HepG2 (cell line): ENCODE measurements around the gene ZBTB45. TPM values are rescaled to one million over a fixed set of nuclear protein-coding genes. Genes with fewer than 3 reads are reported as not detected.

Source experiments
- ATAC-seq: fragments of 200-7000 bp; cut with Tn5 transposase; 3 replicates; pipeline ENCODE4 v1.9.1; 2020; ENCODE audit warnings: mild to moderate bottlenecking, moderate library complexity
- BruUV-seq: library from RNA; stranded (reverse); fragments of 400-500 nt; replicated peaks from 2 replicates; lab custom pipeline; 2021; lab: Mats Ljungman, UMichigan
- CTCF ChIA-PET: fragments of 300-600 bp; formaldehyde crosslinking; extraction: SDS; loops from one replicate; lab custom pipeline; 2021; ENCODE audit warnings: low total read pairs, inconsistent platforms, low intra/inter-chr PET ratio; lab: Yijun Ruan, JAX
- POLR2A ChIA-PET: fragments of 350-600 bp; sonication (Branson Sonifier 250); formaldehyde crosslinking; loops from one replicate; lab custom pipeline; 2020; ENCODE audit warnings: antibody characterized with exemption, inconsistent platforms; lab: Yijun Ruan, JAX
- DNase-seq: peaks from one replicate; pipeline ENCODE4 v3.0.0-alpha.2; 2015; ENCODE audit warnings: low spot score
- FAIRE-seq: peaks from 3 replicates; lab custom pipeline; 2011; peaks lifted over from hg19 to GRCh38; lab: Jason Lieb, UNC
- H2AFZ ChIP-seq: one replicate; pipeline ENCODE4 v1.6.1; 2011; ENCODE audit warnings: low read length, inconsistent platforms
- H3K27ac ChIP-seq: fragments of 300-600 bp; 3 replicates; pipeline ENCODE4 v1.8.0; 2011; ENCODE audit warnings: mixed run types, mild to moderate bottlenecking, mixed read lengths, low read length, inconsistent platforms; ENCODE audit not compliant: insufficient read depth; ENCODE audit errors: extremely low read length
- H3K27me3 ChIP-seq, 2 experiments: fragments of 200-600 bp in 1 of 2; 2 replicates in 1 of 2; 3 replicates in 1 of 2; pipeline versions ENCODE4 v1.6.0 to v1.8.0; 2011; ENCODE audit warnings: low read length in 2 of 2, mild to moderate bottlenecking in 2 of 2, moderate library complexity in 2 of 2, inconsistent platforms in 1 of 2; ENCODE audit not compliant: insufficient read depth in 2 of 2, control insufficient read depth in 1 of 2
- H3K36me3 ChIP-seq, 2 experiments: fragments of 200-600 bp in 1 of 2; replicated peaks in 1 of 2; 2 replicates in 1 of 2; 3 replicates in 1 of 2; pipeline versions ENCODE4 v1.5.1 to v1.8.0; 2011; ENCODE audit warnings: low read length in 2 of 2, inconsistent platforms in 1 of 2; ENCODE audit not compliant: insufficient read depth in 2 of 2, control insufficient read depth in 1 of 2
- H3K4me1 ChIP-seq: 2 replicates; pipeline ENCODE4 v1.5.1; 2012; ENCODE audit warnings: low read length, inconsistent platforms; ENCODE audit not compliant: insufficient read depth
- H3K4me2 ChIP-seq: 2 replicates; pipeline ENCODE4 v1.6.0; 2011; ENCODE audit warnings: low read depth, low read length, inconsistent platforms
- H3K4me3 ChIP-seq, 3 experiments: fragments of 200-600 bp in 1 of 3; sonication (generic), shearing (Covaris generic) in 1 of 3; replicated peaks in 1 of 3; 2 replicates each; pipeline ENCODE4 v1.5.1; 2011 to 2016; ENCODE audit warnings: low read length in 3 of 3, inconsistent platforms in 2 of 3, low read depth in 2 of 3, mild to moderate bottlenecking in 2 of 3, control low read depth in 1 of 3, mixed read lengths in 1 of 3; ENCODE audit not compliant: insufficient read depth in 1 of 3
- H3K79me2 ChIP-seq: one replicate; pipeline ENCODE4 v1.6.1; 2011; ENCODE audit warnings: low read length, inconsistent platforms; ENCODE audit not compliant: insufficient read depth
- H3K9ac ChIP-seq: 2 replicates; pipeline ENCODE4 v1.6.0; 2011; ENCODE audit warnings: mild to moderate bottlenecking, low read depth, low read length, inconsistent platforms; ENCODE audit not compliant: insufficient read depth
- H3K9me3 ChIP-seq: 2 replicates; pipeline ENCODE4 v1.5.1; 2012; ENCODE audit warnings: mild to moderate bottlenecking, low read length
- H4K20me1 ChIP-seq: 2 replicates; pipeline ENCODE4 v1.6.0; 2011; ENCODE audit warnings: inconsistent platforms, mild to moderate bottlenecking, low read length, moderate library complexity; ENCODE audit not compliant: insufficient read depth
- ATM ChIP-seq: fragments of 450-650 bp; IDR thresholded peaks from 2 replicates; pipeline ENCODE4 v1.7.1; 2017; ENCODE audit warnings: mild to moderate bottlenecking, borderline replicate concordance
- BRF2 ChIP-seq: sonication (generic); formaldehyde crosslinking; IDR thresholded peaks from 2 replicates; pipeline ENCODE4 v1.8.1; 2022; ENCODE audit warnings: mild to moderate bottlenecking, missing genetic modification reagents
- CENPX ChIP-seq: sonication (generic); formaldehyde crosslinking; IDR thresholded peaks from 2 replicates; pipeline ENCODE4 v1.9.0; 2021; ENCODE audit warnings: mild to moderate bottlenecking, missing genetic modification reagents, moderate library complexity
- ESRRA ChIP-seq: sonication (generic); formaldehyde crosslinking; IDR thresholded peaks from 2 replicates; pipeline ENCODE4 v1.5.1; 2020; ENCODE audit warnings: mild to moderate bottlenecking, low read depth, missing genetic modification reagents
- MBD4 ChIP-seq: IDR thresholded peaks from 2 replicates; pipeline ENCODE4 v1.6.1; 2012; ENCODE audit warnings: low read length, inconsistent platforms, borderline replicate concordance
- MEIS2 ChIP-seq: sonication (generic); formaldehyde crosslinking; IDR thresholded peaks from 2 replicates; pipeline ENCODE4 v1.9.0; 2021; ENCODE audit warnings: mild to moderate bottlenecking, missing genetic modification reagents
- NONO ChIP-seq, 2 experiments: fragments of 450-650 bp in 1 of 2; sonication (generic) in 1 of 2; formaldehyde crosslinking in 1 of 2; IDR thresholded peaks in 1 of 2; conservative IDR thresholded peaks in 1 of 2; 2 replicates each; pipeline versions ENCODE4 v1.6.1 to v1.8.0; 2017 to 2022; ENCODE audit warnings: mild to moderate bottlenecking in 1 of 2, missing genetic modification reagents in 1 of 2, moderate library complexity in 1 of 2
- POLR2A ChIP-seq, 2 experiments: IDR thresholded peaks; 2 replicates each; pipeline ENCODE4 v1.6.1; 2011; ENCODE audit warnings: low read depth in 2 of 2, low read length in 2 of 2, mild to moderate bottlenecking in 1 of 2, moderate library complexity in 1 of 2; ENCODE audit not compliant: insufficient read depth in 1 of 2
- TEAD3 ChIP-seq: optimal IDR thresholded peaks from 2 replicates; pipeline ENCODE3; 2016; ENCODE audit warnings: borderline replicate concordance
- ZBTB20 ChIP-seq: sonication (generic); formaldehyde crosslinking; IDR thresholded peaks from 2 replicates; pipeline ENCODE4 v1.8.1; 2023; ENCODE audit warnings: missing genetic modification reagents, low read depth, mild to moderate bottlenecking, borderline replicate concordance
- ZBTB7A ChIP-seq: sonication (generic); formaldehyde crosslinking; IDR thresholded peaks from 2 replicates; pipeline ENCODE4 v1.8.0; 2022; ENCODE audit warnings: mild to moderate bottlenecking, missing genetic modification reagents
- ZNF121 ChIP-seq: sonication (generic); formaldehyde crosslinking; IDR thresholded peaks from 2 replicates; pipeline ENCODE4 v1.5.0; 2020; ENCODE audit warnings: mild to moderate bottlenecking, missing genetic modification reagents
- ZNF180 ChIP-seq: sonication (generic); formaldehyde crosslinking; IDR thresholded peaks from 2 replicates; pipeline ENCODE4 v1.4.0; 2020; ENCODE audit warnings: low read depth, missing genetic modification reagents, borderline replicate concordance
- ZNF263 ChIP-seq: sonication (generic); formaldehyde crosslinking; IDR thresholded peaks from 2 replicates; pipeline ENCODE4 v1.4.0; 2020; ENCODE audit warnings: missing genetic modification reagents
- ZNF615 ChIP-seq: sonication (generic); formaldehyde crosslinking; IDR thresholded peaks from 2 replicates; pipeline ENCODE4 v1.5.0; 2020; ENCODE audit warnings: mild to moderate bottlenecking, missing genetic modification reagents, borderline replicate concordance
- ZNF780A ChIP-seq: sonication (generic); formaldehyde crosslinking; IDR thresholded peaks from 2 replicates; pipeline ENCODE4 v1.8.0; 2022; ENCODE audit warnings: mild to moderate bottlenecking, missing genetic modification reagents, moderate library complexity
- WGBS: methylation state at CpG from one replicate; pipeline ENCODE4 v1.1.6; 2017; ENCODE audit warnings: low lambda C conversion rate; 5-methylcytosine and 5-hydroxymethylcytosine counted together
- in situ Hi-C: cut with HindIII; loops from 2 replicates; pipeline ENCODE4 v1.10.0; 2017; ENCODE audit warnings: low pct_unique_long_range_greater_than_20kb; ENCODE audit not compliant: extremely low pct_ligation_motif_present
- intact Hi-C: fragments of 100-400 bp; cut with micrococcal nuclease; formaldehyde crosslinking; loops from one replicate; pipeline ENCODE4 v1.10.0; 2022; ENCODE audit not compliant: unreplicated experiment
- polyA plus RNA-seq, 8 experiments: library from polyadenylated mRNA; depleted of rRNA in 3 of 8; stranded (reverse) in 7 of 8; unstranded in 1 of 8; fragments of >200 nt; fragmentation: Illumina TruSeq in 4 of 8; extraction: Trizol in 4 of 8; gene quantifications; 2 replicates each; pipeline versions ENCODE4 v1.2.1 to v1.2.3, GENCODE V29; 2011 to 2016; ENCODE audit warnings: low read depth in 4 of 8, missing spikeins in 1 of 8, mixed read lengths in 1 of 8; ENCODE audit not compliant: insufficient read depth in 1 of 8
- total RNA-seq, 5 experiments: library from RNA; depleted of rRNA; stranded (reverse); fragments of >200 nt; fragmentation: Illumina TruSeq; extraction: Trizol; gene quantifications; 2 replicates each; pipeline ENCODE4 v1.2.3, GENCODE V29; 2016; ENCODE audit warnings: low read depth in 1 of 5
- TF ChIP-seq, protein P1 (sequence below): sonication (generic); formaldehyde crosslinking; IDR thresholded peaks from 2 replicates; pipeline ENCODE4 v1.5.1; 2020; ENCODE audit warnings: missing genetic modification reagents, mild to moderate bottlenecking, borderline replicate concordance

Gene ZBTB45
- total and polyA plus RNA-seq, 2 of the 13 experiments (the other 11 are each of a cell fraction or from before 2014, with no cell fraction given): 3.0 to 3.7 TPM

- TF ChIP-seq NONO (IDR thresholded peaks at IDR 0.05) (no peak), NONO (CRISPR knock-in tag; conservative IDR thresholded peaks at IDR 0.05) (no peak), CENPX (CRISPR knock-in tag) (no peak), TEAD3 (CRISPR knock-in tag) (no peak)
Measured at GRCh38 chr19:58519087-58519354, 589 bp downstream of the ZBTB45 start (continued).

DNA sequence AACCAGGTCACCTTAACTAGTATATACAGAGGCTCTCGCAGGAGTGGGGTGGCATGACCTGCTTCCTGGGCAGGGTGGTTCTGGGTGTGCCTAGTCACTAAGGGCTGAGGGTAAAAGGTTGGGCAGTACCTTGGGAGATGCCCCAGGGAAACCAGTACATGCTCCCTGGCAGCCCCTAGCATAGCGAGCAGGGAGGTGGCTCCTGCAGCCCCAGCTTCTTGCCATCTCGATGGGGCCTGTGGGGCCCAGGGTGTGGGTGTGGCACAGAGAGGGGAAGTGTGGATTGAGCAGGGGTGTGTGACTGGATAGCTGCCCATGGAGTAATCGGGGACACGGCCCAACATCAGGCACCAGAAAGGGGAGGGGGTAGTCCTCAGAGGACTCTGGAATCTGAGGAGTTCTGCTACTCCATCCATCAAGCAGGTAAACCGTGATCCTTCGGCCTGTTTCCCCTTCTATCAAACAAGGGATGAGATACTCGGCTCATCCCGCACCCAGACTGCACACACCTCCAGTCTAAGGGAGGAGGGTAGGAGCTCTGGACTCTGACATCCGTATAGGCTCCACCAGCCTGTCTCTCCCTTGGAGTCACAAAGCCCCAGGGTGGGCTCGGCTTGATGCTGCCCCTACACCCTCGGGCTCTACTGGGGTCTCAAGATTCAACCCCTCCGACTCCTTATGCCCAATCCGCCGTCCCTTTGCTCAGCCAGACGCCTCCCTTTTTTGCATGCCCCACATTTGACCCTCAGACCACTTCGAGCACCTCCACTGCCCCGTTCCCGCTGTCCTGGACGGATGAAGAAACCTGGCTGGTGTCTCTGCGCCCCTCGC, 1.1 kb downstream of the ZBTB45 start:
- 8% methylated on average over 20 of the region's 22 CpGs for WGBS
- intact Hi-C loops (loop anchor here (2.0 to 5.0 kb wide), 3 partner anchors 20 to 191 kb away; partner anchors contain the start of genes ZNF324 and ZSCAN22), in situ Hi-C loops (no loop called here)
- H3K9me3 ChIP-seq: no peaks in the 10 kb centered on the region
- FAIRE-seq (no peak), ATAC-seq (0 out of 3 replicates have a peak, but pooled peaks have one; percentile 0), DNase-seq (no peak)
- H3K4me3 ChIP-seq: peak overlapping the region; percentile 78 to 94 (median 90)
- ChIA-PET POLR2A (interaction anchor here (0.7 to 4.1 kb wide), 12 partner anchors 7 to 192 kb away, joined by 3 to 59 read pairs (median 12); partner anchors contain the start of genes CHMP2A, SLC27A5, TRIM28 and UBE2M), CTCF (no interaction called here)
- H3K9ac ChIP-seq: peak overlapping the region; percentile 89
- no peak overlapping the region for H2AFZ ChIP-seq
- H4K20me1 ChIP-seq: no peaks in the 10 kb centered on the region
- H3K4me1 ChIP-seq: peaks cover 35% of the 10 kb centered on the region
- no peaks in the 10 kb centered on the region; a peak in 1 of 5 replicates for H3K27me3 ChIP-seq
- H3K36me3 ChIP-seq: peaks cover 5 to 6% of the 10 kb centered on the region in 2 experiments; a peak in 4 of 5 replicates
- H3K79me2 ChIP-seq: peaks cover 25% of the 10 kb centered on the region
- peak overlapping the region; percentile 93 for H3K4me2 ChIP-seq
- no TSS peak for BruUV-seq
- peak overlapping the region; percentile 88 for H3K27ac ChIP-seq
- TF ChIP-seq ATM (no peak), MBD4 (no peak), ZNF180 (CRISPR knock-in tag) (no peak), ZNF263 (CRISPR knock-in tag) (0 out of 2 replicates have a peak, but pooled peaks have one; percentile 22), ZNF780A (CRISPR knock-in tag) (0 out of 2 replicates have a peak, but pooled peaks have one; percentile 11), ESRRA (CRISPR knock-in tag) (no peak), POLR2A (IDR thresholded peaks at IDR 0.05; ENCODE audit: insufficient read depth in 1 of 2, low read depth in 2 of 2, low read length in 2 of 2) (peak in 1 of 2 experiments; percentile 29; a peak in 1 of 4 replicates), ZNF615 (CRISPR knock-in tag) (0 out of 2 replicates have a peak, but pooled peaks have one; percentile 68), ZBTB20 (0 out of 2 replicates have a peak, but pooled peaks have one; percentile 14), ZNF121 (CRISPR knock-in tag) (no peak), ZBTB7A (CRISPR knock-in tag) (peak; percentile 62; the same call in 1 of the 2 replicates), BRF2 (0 out of 2 replicates have a peak, but pooled peaks have one; percentile 3), MEIS2 (no peak)
- TF ChIP-seq, protein P1, sequence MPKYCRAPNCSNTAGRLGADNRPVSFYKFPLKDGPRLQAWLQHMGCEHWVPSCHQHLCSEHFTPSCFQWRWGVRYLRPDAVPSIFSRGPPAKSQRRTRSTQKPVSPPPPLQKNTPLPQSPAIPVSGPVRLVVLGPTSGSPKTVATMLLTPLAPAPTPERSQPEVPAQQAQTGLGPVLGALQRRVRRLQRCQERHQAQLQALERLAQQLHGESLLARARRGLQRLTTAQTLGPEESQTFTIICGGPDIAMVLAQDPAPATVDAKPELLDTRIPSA (CRISPR knock-in tag): 0 out of 2 replicates have a peak, but pooled peaks have one; percentile 4
